ENCODE data around the gene BORCS5. TPM values are rescaled to one million over a fixed set of nuclear protein-coding genes. Genes with fewer than 3 reads are reported as not detected.

Gene BORCS5
- total and polyA plus RNA-seq, 10 donors = 3.3 to 25.9 (median 14.9) TPM

DNA sequence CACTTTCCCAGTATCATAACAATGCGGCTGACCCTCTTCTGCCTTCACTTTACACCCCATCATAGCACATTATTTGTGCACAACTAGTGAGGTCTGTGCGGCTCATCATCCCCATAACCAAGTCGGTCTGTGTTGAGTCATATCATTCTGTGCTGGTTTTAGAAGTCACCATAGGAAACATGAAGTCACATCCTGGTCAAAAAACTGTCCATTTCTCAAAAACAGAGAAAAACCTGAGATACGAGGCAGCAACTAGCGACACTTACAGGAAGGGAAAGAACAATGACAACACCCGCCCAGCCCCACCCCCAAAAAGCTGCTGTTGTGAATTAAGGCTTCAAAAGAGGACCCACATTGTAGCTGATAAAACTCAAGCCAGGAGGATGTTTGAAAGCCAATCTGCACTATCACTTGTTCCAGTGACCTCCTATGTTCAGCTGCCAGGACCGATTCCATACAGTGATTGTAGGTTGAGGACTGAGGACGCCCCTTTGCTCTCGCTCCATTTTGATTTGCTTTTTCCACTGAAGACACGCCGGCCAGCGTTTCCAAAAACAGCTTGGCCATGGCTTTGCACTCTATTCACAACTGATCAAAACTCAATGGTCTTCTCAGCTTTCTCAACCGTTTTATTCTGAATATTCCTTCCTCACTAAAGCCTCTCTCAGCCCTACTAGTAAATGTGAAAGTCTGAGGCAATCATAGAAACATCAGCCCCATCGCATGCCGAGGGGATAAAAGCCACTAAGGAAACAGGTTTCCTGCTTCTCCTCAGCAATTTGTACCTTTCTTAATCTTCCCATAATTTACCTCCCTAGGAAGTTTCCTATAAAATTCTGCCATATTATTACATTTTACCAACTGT lies 118.3 kb downstream of the BORCS5 start:
- TF ChIP-seq POLR2AphosphoS5 (IDR thresholded peaks at IDR 0.05) = peak in 1 of 3 donors; percentile 57
- TF ChIP-seq POLR2A (IDR thresholded peaks at IDR 0.05) = no peak
- TF ChIP-seq, protein P1, sequence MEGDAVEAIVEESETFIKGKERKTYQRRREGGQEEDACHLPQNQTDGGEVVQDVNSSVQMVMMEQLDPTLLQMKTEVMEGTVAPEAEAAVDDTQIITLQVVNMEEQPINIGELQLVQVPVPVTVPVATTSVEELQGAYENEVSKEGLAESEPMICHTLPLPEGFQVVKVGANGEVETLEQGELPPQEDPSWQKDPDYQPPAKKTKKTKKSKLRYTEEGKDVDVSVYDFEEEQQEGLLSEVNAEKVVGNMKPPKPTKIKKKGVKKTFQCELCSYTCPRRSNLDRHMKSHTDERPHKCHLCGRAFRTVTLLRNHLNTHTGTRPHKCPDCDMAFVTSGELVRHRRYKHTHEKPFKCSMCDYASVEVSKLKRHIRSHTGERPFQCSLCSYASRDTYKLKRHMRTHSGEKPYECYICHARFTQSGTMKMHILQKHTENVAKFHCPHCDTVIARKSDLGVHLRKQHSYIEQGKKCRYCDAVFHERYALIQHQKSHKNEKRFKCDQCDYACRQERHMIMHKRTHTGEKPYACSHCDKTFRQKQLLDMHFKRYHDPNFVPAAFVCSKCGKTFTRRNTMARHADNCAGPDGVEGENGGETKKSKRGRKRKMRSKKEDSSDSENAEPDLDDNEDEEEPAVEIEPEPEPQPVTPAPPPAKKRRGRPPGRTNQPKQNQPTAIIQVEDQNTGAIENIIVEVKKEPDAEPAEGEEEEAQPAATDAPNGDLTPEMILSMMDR (IDR thresholded peaks at IDR 0.05 in 8 of 11, conservative IDR thresholded peaks at IDR 0.05 in 3 of 11) = no peak
- WGBS, 5 donors = 45 to 70% (median 62%) methylated on average over 15 of the region's 15 CpGs
- H3K4me3 ChIP-seq = peak overlapping the region in 1 of 8 donors; percentile 8
- H3K36me3 ChIP-seq = peaks cover 7 to 67% (median 21%) of the 10 kb centered on the region in 6 donors
- peaks cover 0 to 35% (median 10%) of the 10 kb centered on the region in 6 donors for H3K4me1 ChIP-seq
- H3K9me3 ChIP-seq = no peaks in the 10 kb centered on the region
- intact Hi-C loops (cut with DNase I; ENCODE audit: low total_unique reads) = no loop called here
- H3K27ac ChIP-seq = peak overlapping the region; percentile 6 to 82 (median 72)
- no peak for DNase-seq
- H3K27me3 ChIP-seq (replicated peaks in 1 of 7) = no peaks in the 10 kb centered on the region

DNA sequence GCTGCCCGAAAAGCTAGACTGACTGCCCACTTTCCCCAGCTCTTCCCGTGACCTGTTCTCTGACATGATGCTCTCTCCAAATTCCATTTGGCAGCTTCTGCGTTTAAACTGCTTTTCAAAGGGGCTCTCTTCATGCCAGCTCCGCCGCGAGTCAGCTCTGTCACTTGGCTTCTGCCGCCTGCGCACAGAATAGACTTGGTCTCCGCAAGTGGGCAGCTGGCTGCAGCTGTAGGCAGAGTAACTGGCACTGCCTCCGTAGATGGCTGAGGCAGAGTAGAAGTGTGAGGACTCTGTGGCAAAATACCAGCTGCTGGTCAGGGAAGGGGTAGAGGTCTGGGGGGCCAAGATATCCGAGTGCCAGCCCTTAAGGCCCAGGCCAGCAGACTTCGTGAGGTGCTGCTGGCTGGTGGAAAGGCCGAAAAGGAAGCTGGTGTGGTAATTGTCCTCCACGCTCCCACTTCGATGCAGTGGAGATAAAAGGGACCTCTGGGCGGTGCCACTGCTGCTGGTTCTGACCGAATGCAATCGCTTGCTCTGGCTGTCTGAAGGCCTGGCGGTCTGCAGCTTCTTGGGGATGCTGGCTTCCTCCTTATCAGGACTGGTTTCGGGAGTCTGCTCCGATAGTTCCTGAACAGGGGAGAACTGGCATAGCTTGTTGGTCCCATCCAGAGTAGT lies 120.1 kb downstream of the BORCS5 start:
- no peaks in the 10 kb centered on the region for H3K27me3 ChIP-seq (replicated peaks in 1 of 7)

DNA sequence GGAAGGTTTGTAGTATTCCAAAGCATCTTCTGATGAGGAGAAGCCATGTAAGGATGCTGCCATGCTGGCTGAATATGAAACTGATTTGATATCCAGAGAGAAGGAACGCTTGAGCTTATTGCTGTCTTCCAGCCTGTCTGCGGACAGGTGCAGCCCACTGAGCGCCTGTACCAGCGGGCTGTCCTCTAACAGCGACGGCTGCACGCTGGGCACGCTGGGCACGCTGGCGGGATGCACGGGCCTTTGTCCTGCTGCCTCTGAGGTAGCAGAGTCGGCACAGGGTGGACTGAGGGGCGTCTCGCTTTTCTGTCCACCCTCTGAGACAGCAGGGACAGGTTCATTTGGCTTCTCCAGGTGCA lies 120.6 kb downstream of the BORCS5 start:
- peaks cover 7 to 63% (median 25%) of the 10 kb centered on the region in 6 donors for H3K36me3 ChIP-seq
- H3K27ac ChIP-seq = no peak overlapping the region
- no peaks in the 10 kb centered on the region for H3K9me3 ChIP-seq
- no peaks in the 10 kb centered on the region for H3K27me3 ChIP-seq (replicated peaks in 1 of 7)
- no peak overlapping the region for H3K4me3 ChIP-seq
- WGBS, 5 donors = 93 to 98% (median 98%) methylated on average over 14 of the region's 14 CpGs
- no peak for DNase-seq
- TF ChIP-seq, protein P1 (IDR thresholded peaks at IDR 0.05 in 8 of 11, conservative IDR thresholded peaks at IDR 0.05 in 3 of 11) = no peak
- no peak for TF ChIP-seq POLR2A (IDR thresholded peaks at IDR 0.05)
- TF ChIP-seq POLR2AphosphoS5 (IDR thresholded peaks at IDR 0.05) = peak in 2 of 3 donors; percentile 4 to 28
- H3K4me1 ChIP-seq = peaks cover 0 to 42% (median 13%) of the 10 kb centered on the region in 6 donors
- intact Hi-C loops (cut with DNase I; ENCODE audit: low total_unique reads) = no loop called here

More for the DNA sequence above, 120.1 kb downstream of the BORCS5 start:
- 93 to 97% (median 95%) methylated on average over 17 to 21 of the region's 21 CpGs for WGBS, 5 donors
- H3K36me3 ChIP-seq = peaks cover 7 to 67% (median 25%) of the 10 kb centered on the region in 6 donors
- DNase-seq = no peak
- no peak overlapping the region for H3K27ac ChIP-seq
- no peak overlapping the region for H3K4me3 ChIP-seq
- intact Hi-C loops (cut with DNase I; ENCODE audit: low total_unique reads) = no loop called here
- H3K4me1 ChIP-seq = peaks cover 0 to 37% (median 10%) of the 10 kb centered on the region in 6 donors
- no peak for TF ChIP-seq POLR2AphosphoS5 (IDR thresholded peaks at IDR 0.05)
- TF ChIP-seq POLR2A (IDR thresholded peaks at IDR 0.05) = no peak
- TF ChIP-seq, protein P1 (IDR thresholded peaks at IDR 0.05 in 8 of 11, conservative IDR thresholded peaks at IDR 0.05 in 3 of 11) = no peak
- no peaks in the 10 kb centered on the region for H3K9me3 ChIP-seq

DNA sequence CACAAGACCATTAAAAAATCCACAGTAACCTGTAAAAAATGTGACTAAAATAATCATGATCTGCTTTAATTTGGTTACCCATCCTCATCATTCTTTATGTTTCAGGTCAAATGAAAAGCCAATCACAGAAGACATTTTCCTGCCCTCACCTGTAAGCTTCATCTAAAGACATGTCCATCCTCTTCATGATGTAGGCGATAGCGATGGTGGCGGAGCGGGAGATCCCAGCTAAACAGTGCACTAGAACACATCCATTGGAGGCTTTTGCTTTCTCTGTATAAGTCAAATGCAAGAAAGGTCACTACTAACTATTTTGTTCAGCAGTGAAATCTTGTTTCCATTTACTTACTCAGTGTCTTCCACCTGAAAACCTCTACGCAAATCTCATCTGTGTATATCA lies 123.2 kb downstream of the BORCS5 start:
- no peak for DNase-seq
- Histone ChIP-seq H3K9me3 (no peaks in the 10 kb centered on the region), H3K4me3 (no peak overlapping the region), H3K27ac (no peak overlapping the region), H3K36me3 (peaks cover 7 to 70% (median 29%) of the 10 kb centered on the region in 6 donors), H3K4me1 (peaks cover 0 to 40% (median 15%) of the 10 kb centered on the region in 6 donors), H3K27me3 (replicated peaks in 1 of 7) (no peaks in the 10 kb centered on the region)
- TF ChIP-seq, protein P1 (IDR thresholded peaks at IDR 0.05 in 8 of 11, conservative IDR thresholded peaks at IDR 0.05 in 3 of 11) = no peak
- TF ChIP-seq POLR2AphosphoS5 (IDR thresholded peaks at IDR 0.05) = no peak
- intact Hi-C loops (cut with DNase I; ENCODE audit: low total_unique reads) = no loop called here
- WGBS, 5 donors = 96 to 98% (median 98%) methylated on average over 5 of the region's 5 CpGs
